Thyroid gland (tissue), 4 donors: ENCODE results near the gene NAV2.

ENCODE experiments used
- POLR2A ChIP-seq, 2 donors: fragments of 450-650 bp; IDR thresholded peaks; one replicate each; pipeline ENCODE4 v1.6.1; 2017; ENCODE audit warnings: antibody characterized with exemption in 2 of 2, mild to moderate bottlenecking in 2 of 2, moderate library complexity in 1 of 2
- TF ChIP-seq, protein P1 (sequence below), 6 experiments: fragments of 200-600 bp in 3 of 6; fragments of 450-650 bp in 3 of 6; sonication (generic) in 3 of 6; IDR thresholded peaks; one replicate each; pipeline ENCODE4 v1.5.1; 2016 to 2019; ENCODE audit warnings: antibody characterized with exemption in 6 of 6, mild to moderate bottlenecking in 2 of 6, inconsistent platforms in 1 of 6, moderate library complexity in 1 of 6

DNA sequence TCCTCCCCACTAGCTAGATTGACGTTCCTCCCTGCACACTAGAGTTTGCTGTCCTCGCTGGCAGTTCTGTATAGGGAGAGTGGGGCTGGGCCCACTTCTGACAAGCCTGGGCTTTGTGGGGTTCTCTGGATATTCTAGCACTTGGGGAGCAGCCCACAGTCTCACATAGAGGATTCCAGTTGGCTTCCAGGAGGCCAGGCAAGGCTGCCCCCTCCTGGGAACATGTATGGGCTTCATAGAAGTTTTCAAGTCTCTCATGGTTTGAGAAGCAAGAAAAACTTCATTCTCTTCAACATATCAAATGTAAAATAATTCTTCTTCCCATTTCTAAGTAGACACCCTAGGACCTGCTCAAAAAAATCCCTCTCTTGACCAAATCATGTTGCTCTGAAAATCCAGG is 87.5 kb downstream of the NAV2 start:
- TF ChIP-seq, protein P1, sequence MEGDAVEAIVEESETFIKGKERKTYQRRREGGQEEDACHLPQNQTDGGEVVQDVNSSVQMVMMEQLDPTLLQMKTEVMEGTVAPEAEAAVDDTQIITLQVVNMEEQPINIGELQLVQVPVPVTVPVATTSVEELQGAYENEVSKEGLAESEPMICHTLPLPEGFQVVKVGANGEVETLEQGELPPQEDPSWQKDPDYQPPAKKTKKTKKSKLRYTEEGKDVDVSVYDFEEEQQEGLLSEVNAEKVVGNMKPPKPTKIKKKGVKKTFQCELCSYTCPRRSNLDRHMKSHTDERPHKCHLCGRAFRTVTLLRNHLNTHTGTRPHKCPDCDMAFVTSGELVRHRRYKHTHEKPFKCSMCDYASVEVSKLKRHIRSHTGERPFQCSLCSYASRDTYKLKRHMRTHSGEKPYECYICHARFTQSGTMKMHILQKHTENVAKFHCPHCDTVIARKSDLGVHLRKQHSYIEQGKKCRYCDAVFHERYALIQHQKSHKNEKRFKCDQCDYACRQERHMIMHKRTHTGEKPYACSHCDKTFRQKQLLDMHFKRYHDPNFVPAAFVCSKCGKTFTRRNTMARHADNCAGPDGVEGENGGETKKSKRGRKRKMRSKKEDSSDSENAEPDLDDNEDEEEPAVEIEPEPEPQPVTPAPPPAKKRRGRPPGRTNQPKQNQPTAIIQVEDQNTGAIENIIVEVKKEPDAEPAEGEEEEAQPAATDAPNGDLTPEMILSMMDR (IDR thresholded peaks at IDR 0.05), result peak in 1 of 6 experiments; percentile 23
- TF ChIP-seq POLR2A (IDR thresholded peaks at IDR 0.05), result no peak
